ENCODE measurements around the gene WDR5. TPM values are rescaled to one million over a fixed set of nuclear protein-coding genes. Genes with fewer than 3 reads are reported as not detected.

Gene WDR5
- total RNA-seq, 1 donor from 2014 or later, result 17.7 TPM

GRCh38 chr9:134179918-134180785, 44.3 kb downstream of the WDR5 start:
- H3K36me3 ChIP-seq, result no peaks in the 10 kb centered on the region
- H3K4me3 ChIP-seq, result no peak overlapping the region
- intact Hi-C loops (cut with micrococcal nuclease), result no loop called here
- no peak for TF ChIP-seq CTCF (IDR thresholded peaks at IDR 0.05; ENCODE audit: borderline replicate concordance)
- no peak for DNase-seq
- peaks cover 28% of the 10 kb centered on the region for H3K4me1 ChIP-seq
- H3K27ac ChIP-seq (replicated peaks), result no peak overlapping the region
- no peaks in the 10 kb centered on the region for H3K9me3 ChIP-seq (replicated peaks)
- peaks cover 36% of the 10 kb centered on the region for H3K27me3 ChIP-seq (ENCODE audit: low read depth)

- DNase-seq, result no peak
- TF ChIP-seq CTCF (IDR thresholded peaks at IDR 0.05; ENCODE audit: borderline replicate concordance), result no peak
- intact Hi-C loops (cut with micrococcal nuclease), result no loop called here
- Histone ChIP-seq H3K27ac (replicated peaks) (no peak overlapping the region), H3K27me3 (ENCODE audit: low read depth) (peaks cover 28% of the 10 kb centered on the region), H3K36me3 (no peaks in the 10 kb centered on the region), H3K4me3 (no peak overlapping the region), H3K4me1 (peaks cover 20% of the 10 kb centered on the region), H3K9me3 (replicated peaks) (no peaks in the 10 kb centered on the region)
These were observed 45.1 kb downstream of the WDR5 start for GRCh38 chr9:134180786-134181647.

- Histone ChIP-seq H3K36me3 (no peaks in the 10 kb centered on the region), H3K4me3 (no peak overlapping the region), H3K9me3 (replicated peaks) (no peaks in the 10 kb centered on the region), H3K4me1 (peaks cover 15% of the 10 kb centered on the region), H3K27ac (replicated peaks) (no peak overlapping the region), H3K27me3 (ENCODE audit: low read depth) (peaks cover 22% of the 10 kb centered on the region)
- no peak for TF ChIP-seq CTCF (IDR thresholded peaks at IDR 0.05; ENCODE audit: borderline replicate concordance)
- no peak for DNase-seq
- intact Hi-C loops (cut with micrococcal nuclease), result no loop called here
These were observed 45.8 kb downstream of the WDR5 start for GRCh38 chr9:134181648-134182034.

GRCh38 chr9:134182554-134183085, 46.7 kb downstream of the WDR5 start:
- H3K4me3 ChIP-seq, result no peak overlapping the region
- no peak for DNase-seq
- no peaks in the 10 kb centered on the region for H3K36me3 ChIP-seq
- no peak overlapping the region for H3K27ac ChIP-seq (replicated peaks)
- TF ChIP-seq CTCF (IDR thresholded peaks at IDR 0.05; ENCODE audit: borderline replicate concordance), result no peak
- H3K9me3 ChIP-seq (replicated peaks), result no peaks in the 10 kb centered on the region
- H3K4me1 ChIP-seq, result peaks cover 15% of the 10 kb centered on the region
- intact Hi-C loops (cut with micrococcal nuclease), result no loop called here
- H3K27me3 ChIP-seq (ENCODE audit: low read depth), result peaks cover 19% of the 10 kb centered on the region

GRCh38 chr9:134185536-134186011, 49.7 kb downstream of the WDR5 start:
- DNase-seq, result no peak
- intact Hi-C loops (cut with micrococcal nuclease), result no loop called here
- Histone ChIP-seq H3K27me3 (ENCODE audit: low read depth) (no peaks in the 10 kb centered on the region), H3K27ac (replicated peaks) (no peak overlapping the region), H3K36me3 (no peaks in the 10 kb centered on the region), H3K9me3 (replicated peaks) (no peaks in the 10 kb centered on the region), H3K4me1 (peaks cover 11% of the 10 kb centered on the region), H3K4me3 (no peak overlapping the region)
- TF ChIP-seq CTCF (IDR thresholded peaks at IDR 0.05; ENCODE audit: borderline replicate concordance), result no peak

Measured in left ventricle myocardium inferior (tissue), 1 donor.